B cell (primary cell): ENCODE results near the gene TSPAN5. TPM values are rescaled to one million over a fixed set of nuclear protein-coding genes. Genes with fewer than 3 reads are reported as not detected.

Experiments
- ATAC-seq: fragments of 200-7000 bp; cut with Tn5 transposase; one replicate; pipeline ENCODE4 v1.10.0; 2021; ENCODE audit warnings: low read depth, mild to moderate bottlenecking, moderate number of reproducible peaks, moderate library complexity
- CTCF ChIA-PET: fragments of 350-600 bp; sonication (Branson Sonifier 250); formaldehyde crosslinking; loops from one replicate; lab custom pipeline; 2021; ENCODE audit warnings: antibody characterized with exemption, inconsistent platforms; lab: Charles Lee
- POLR2A ChIA-PET: fragments of 350-600 bp; sonication (Branson Sonifier 250); formaldehyde crosslinking; loops from one replicate; lab custom pipeline; 2021; ENCODE audit warnings: antibody characterized with exemption; lab: Charles Lee
- DNase-seq: peaks from one replicate; pipeline ENCODE4 v3.0.0; 2013
- H2AFZ ChIP-seq: 2 replicates; pipeline ENCODE4 v1.6.1; 2012; ENCODE audit warnings: mild to moderate bottlenecking, low read depth, low read length; ENCODE audit not compliant: insufficient read depth, poor library complexity, severe bottlenecking
- H3K27ac ChIP-seq, 2 donors: 1 replicate in 1 of 2; 2 replicates in 1 of 2; pipeline ENCODE4 v1.5.1; 2012 to 2013; ENCODE audit warnings: low read length in 2 of 2, mild to moderate bottlenecking in 2 of 2, moderate library complexity in 1 of 2
- H3K27me3 ChIP-seq, 4 experiments: fragments of 200-600 bp in 1 of 4; sonication (generic) in 1 of 4; replicated peaks in 1 of 4; 1 replicate in 2 of 4; 2 replicates in 2 of 4; pipeline versions ENCODE4 v1.6.1 to v1.7.0; 2013 to 2016; ENCODE audit warnings: low read length in 3 of 4, mild to moderate bottlenecking in 2 of 4, mixed read lengths in 1 of 4, moderate library complexity in 1 of 4; ENCODE audit not compliant: insufficient read depth in 4 of 4, control insufficient read depth in 3 of 4; ENCODE audit errors: control extremely low read depth in 1 of 4
- H3K36me3 ChIP-seq, 2 experiments: replicated peaks in 1 of 2; 1 replicate in 1 of 2; 2 replicates in 1 of 2; pipeline versions ENCODE4 v1.6.1 to v1.7.1; 2013; ENCODE audit warnings: low read length in 1 of 2; ENCODE audit not compliant: insufficient read depth in 2 of 2, control insufficient read depth in 1 of 2; ENCODE audit errors: control extremely low read depth in 1 of 2, extremely low read depth in 1 of 2
- H3K4me1 ChIP-seq, 2 donors: fragments of 200-600 bp in 1 of 2; sonication (generic) in 1 of 2; 1 replicate in 1 of 2; 2 replicates in 1 of 2; pipeline versions ENCODE4 v1.5.1 to v1.6.1; 2013 to 2017; ENCODE audit warnings: low read length in 2 of 2; ENCODE audit not compliant: control insufficient read depth in 2 of 2, insufficient read depth in 2 of 2
- H3K4me2 ChIP-seq: replicated peaks from 2 replicates; pipeline ENCODE3; 2012; ENCODE audit warnings: mild to moderate bottlenecking, low read depth, low read length; ENCODE audit not compliant: poor library complexity, severe bottlenecking
- H3K4me3 ChIP-seq, 5 experiments: fragments of 200-600 bp in 1 of 5; sonication (generic) in 1 of 5; 1 replicate in 3 of 5; 2 replicates in 2 of 5; pipeline versions ENCODE4 v1.5.1 to v1.7.0; 2011 to 2016; ENCODE audit warnings: low read length in 4 of 5, mild to moderate bottlenecking in 4 of 5, low read depth in 2 of 5, control low read depth in 1 of 5, moderate library complexity in 1 of 5; ENCODE audit not compliant: insufficient read depth in 1 of 5; ENCODE audit errors: control extremely low read depth in 1 of 5, extremely low read depth in 1 of 5
- H3K79me2 ChIP-seq: fragments of 200-600 bp; sonication (generic); one replicate; pipeline ENCODE4 v1.6.0; 2016; ENCODE audit warnings: low read length; ENCODE audit not compliant: control insufficient read depth, insufficient read depth
- H3K9ac ChIP-seq: fragments of 200-600 bp; sonication (generic); 2 replicates; pipeline ENCODE4 v1.6.1; 2017; ENCODE audit warnings: mild to moderate bottlenecking, low read length, moderate library complexity
- H3K9me3 ChIP-seq, 3 donors: one replicate each; pipeline versions ENCODE4 v1.6.1 to v1.7.1; 2013; ENCODE audit warnings: low read length in 2 of 3; ENCODE audit not compliant: control insufficient read depth in 2 of 3, insufficient read depth in 1 of 3; ENCODE audit errors: control extremely low read depth in 1 of 3
- H4K20me1 ChIP-seq: 2 replicates; pipeline ENCODE4 v1.6.0; 2012; ENCODE audit warnings: mild to moderate bottlenecking, low read length; ENCODE audit not compliant: insufficient read depth, control insufficient read depth, poor library complexity, severe bottlenecking
- H3K27ac Mint-ChIP-seq: one replicate; pipeline ENCODE4 v1.8.0; 2021; ENCODE audit warnings: mixed read lengths
- H3K27me3 Mint-ChIP-seq: one replicate; pipeline ENCODE4 v1.8.0; 2021; ENCODE audit warnings: mixed read lengths
- H3K4me1 Mint-ChIP-seq: one replicate; pipeline ENCODE4 v1.8.0; 2021; ENCODE audit warnings: mixed read lengths
- H3K4me3 Mint-ChIP-seq: one replicate; pipeline ENCODE4 v1.8.0; 2021; ENCODE audit warnings: mixed read lengths
- H3K9me3 Mint-ChIP-seq: one replicate; pipeline ENCODE4 v1.8.0; 2022; ENCODE audit warnings: mixed read lengths; ENCODE audit not compliant: insufficient read depth
- EZH2 ChIP-seq: IDR thresholded peaks from 2 replicates; pipeline ENCODE4 v1.6.1; 2012; ENCODE audit warnings: borderline replicate concordance, low read depth, mild to moderate bottlenecking, moderate library complexity, low read length; ENCODE audit not compliant: insufficient read depth, poor library complexity, severe bottlenecking
- WGBS: methylation state at CpG from one replicate; pipeline ENCODE4 v1.1.5; 2013; ENCODE audit warnings: missing lambda C conversion rate; ENCODE audit not compliant: insufficient coverage; 5-methylcytosine and 5-hydroxymethylcytosine counted together
- intact Hi-C: fragments of 100-400 bp; cut with micrococcal nuclease; formaldehyde crosslinking; loops from one replicate; pipeline ENCODE4 v1.10.0; 2022
- polyA plus RNA-seq: library from polyadenylated mRNA; depleted of rRNA; stranded (reverse); fragments of >200 nt; gene quantifications from 2 replicates; pipeline ENCODE4 v1.2.3, GENCODE V29; 2012
- total RNA-seq, 2 donors: library from RNA; stranded (reverse); fragments of 120-200 nt in 1 of 2; gene quantifications; 1 replicate in 1 of 2; 2 replicates in 1 of 2; pipeline versions ENCODE4 v1.2.3 to v1.2.4, GENCODE V29; 2013 to 2022
- TF ChIP-seq, protein P1 (sequence below): fragments of 200-600 bp; IDR thresholded peaks from one replicate; pipeline ENCODE4 v1.8.0; 2022; ENCODE audit warnings: antibody characterized with exemption, mild to moderate bottlenecking

Gene TSPAN5
- total and polyA plus RNA-seq, 2 donors (not counting 1 experiment from before 2014, with no cell fraction given): 2.6 to 5.3 TPM

DNA sequence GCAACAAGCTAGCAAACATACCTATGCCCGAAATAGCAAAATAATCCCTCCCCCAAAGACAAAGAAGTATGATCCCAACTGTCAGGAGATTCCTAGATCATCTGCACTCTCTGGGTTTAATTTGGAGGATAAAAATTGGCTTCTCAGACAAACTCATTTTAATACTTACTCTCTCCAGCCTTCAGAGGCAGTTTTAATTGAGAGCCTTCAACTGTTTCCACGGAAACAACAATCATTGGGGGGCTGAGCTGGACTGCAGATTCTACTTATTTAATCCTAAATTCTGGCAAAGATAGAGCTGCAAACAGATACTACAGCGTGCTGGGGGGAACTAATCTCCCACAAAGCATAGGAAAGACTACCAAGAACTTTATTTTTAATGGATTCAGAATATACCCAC, 168.2 kb downstream of the TSPAN5 start:
- no peak overlapping the region for H3K27ac ChIP-seq
- no peaks in the 10 kb centered on the region for H3K9me3 ChIP-seq
- no peak overlapping the region for H3K9ac ChIP-seq
- CTCF ChIA-PET: no interaction called here
- intact Hi-C loops: no loop called here
- H3K27me3 Mint-ChIP-seq: no peaks in the 10 kb centered on the region
- POLR2A ChIA-PET: no interaction called here
- H3K79me2 ChIP-seq: no peaks in the 10 kb centered on the region
- no peaks in the 10 kb centered on the region for H3K4me1 Mint-ChIP-seq
- no peak overlapping the region for H3K4me3 Mint-ChIP-seq
- no peak for ATAC-seq
- no peaks in the 10 kb centered on the region for H3K4me1 ChIP-seq
- no peaks in the 10 kb centered on the region for H3K36me3 ChIP-seq
- no peak overlapping the region for H3K4me3 ChIP-seq
- DNase-seq: no peak
- H3K27ac Mint-ChIP-seq: no peak overlapping the region
- H3K4me2 ChIP-seq: no peak overlapping the region
- no peaks in the 10 kb centered on the region for H4K20me1 ChIP-seq
- H3K27me3 ChIP-seq: no peaks in the 10 kb centered on the region
- TF ChIP-seq, protein P1, sequence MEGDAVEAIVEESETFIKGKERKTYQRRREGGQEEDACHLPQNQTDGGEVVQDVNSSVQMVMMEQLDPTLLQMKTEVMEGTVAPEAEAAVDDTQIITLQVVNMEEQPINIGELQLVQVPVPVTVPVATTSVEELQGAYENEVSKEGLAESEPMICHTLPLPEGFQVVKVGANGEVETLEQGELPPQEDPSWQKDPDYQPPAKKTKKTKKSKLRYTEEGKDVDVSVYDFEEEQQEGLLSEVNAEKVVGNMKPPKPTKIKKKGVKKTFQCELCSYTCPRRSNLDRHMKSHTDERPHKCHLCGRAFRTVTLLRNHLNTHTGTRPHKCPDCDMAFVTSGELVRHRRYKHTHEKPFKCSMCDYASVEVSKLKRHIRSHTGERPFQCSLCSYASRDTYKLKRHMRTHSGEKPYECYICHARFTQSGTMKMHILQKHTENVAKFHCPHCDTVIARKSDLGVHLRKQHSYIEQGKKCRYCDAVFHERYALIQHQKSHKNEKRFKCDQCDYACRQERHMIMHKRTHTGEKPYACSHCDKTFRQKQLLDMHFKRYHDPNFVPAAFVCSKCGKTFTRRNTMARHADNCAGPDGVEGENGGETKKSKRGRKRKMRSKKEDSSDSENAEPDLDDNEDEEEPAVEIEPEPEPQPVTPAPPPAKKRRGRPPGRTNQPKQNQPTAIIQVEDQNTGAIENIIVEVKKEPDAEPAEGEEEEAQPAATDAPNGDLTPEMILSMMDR: no peak
- TF ChIP-seq EZH2: no peak
- H3K9me3 Mint-ChIP-seq: no peaks in the 10 kb centered on the region
- WGBS: 100% methylated on average over 1 of the region's 3 CpGs
- no peak overlapping the region for H2AFZ ChIP-seq

DNA sequence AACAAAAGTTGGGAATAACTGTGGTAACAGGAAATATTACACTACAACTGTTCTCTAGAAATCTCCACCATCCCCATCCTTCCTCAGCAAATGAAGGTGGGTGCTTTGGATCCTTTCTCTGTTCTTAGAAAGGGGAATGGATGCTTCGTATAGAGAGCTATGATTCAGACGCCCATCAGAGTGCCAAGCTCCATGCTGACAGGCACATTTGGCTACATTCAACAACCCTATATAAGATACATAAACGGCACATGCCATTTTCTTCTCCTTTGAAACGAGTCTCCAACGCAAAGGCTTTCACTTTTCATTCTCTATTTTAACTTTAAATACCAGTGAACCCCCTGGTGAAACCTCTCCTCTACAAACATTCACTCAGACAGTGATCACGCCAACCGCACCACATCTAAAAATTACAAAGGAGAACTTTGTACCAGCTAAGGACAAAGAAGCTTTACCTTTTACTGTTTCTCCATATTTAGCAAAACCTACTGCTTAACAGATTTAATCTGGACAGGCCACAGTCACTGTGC, 172.5 kb downstream of the TSPAN5 start:
- H3K9ac ChIP-seq: no peak overlapping the region
- no peaks in the 10 kb centered on the region for H3K36me3 ChIP-seq
- H3K27ac Mint-ChIP-seq: no peak overlapping the region
- H3K9me3 Mint-ChIP-seq: no peaks in the 10 kb centered on the region
- no peak overlapping the region for H3K4me2 ChIP-seq
- H4K20me1 ChIP-seq: no peaks in the 10 kb centered on the region
- CTCF ChIA-PET: interaction anchor here (0.6 kb wide), 1 partner anchor 342 kb away, joined by 4 read pairs; no protein-coding TSS in a partner anchor
- TF ChIP-seq, protein P1: no peak
- TF ChIP-seq EZH2: no peak
- H3K27ac ChIP-seq: no peak overlapping the region
- no peaks in the 10 kb centered on the region for H3K27me3 ChIP-seq
- H3K79me2 ChIP-seq: no peaks in the 10 kb centered on the region
- no peak overlapping the region for H3K4me3 Mint-ChIP-seq
- DNase-seq (no peak), ATAC-seq (no peak)
- intact Hi-C loops: no loop called here
- no peaks in the 10 kb centered on the region for H3K9me3 ChIP-seq
- H3K4me1 Mint-ChIP-seq: peaks cover 13% of the 10 kb centered on the region
- POLR2A ChIA-PET: no interaction called here
- WGBS: 85% methylated on average over 7 of the region's 7 CpGs
- no peaks in the 10 kb centered on the region for H3K27me3 Mint-ChIP-seq
- no peak overlapping the region for H2AFZ ChIP-seq
- H3K4me3 ChIP-seq: no peak overlapping the region
- peaks cover 7 to 9% of the 10 kb centered on the region in 2 donors for H3K4me1 ChIP-seq
